ENCODE results near the gene TXNDC2.
"Not testable (repeated sequence)": the region's sequence is repeated elsewhere in the genome, so short reads cannot be mapped to it uniquely, and the experiment has no call there.

The TXNDC2 gene

DNA sequence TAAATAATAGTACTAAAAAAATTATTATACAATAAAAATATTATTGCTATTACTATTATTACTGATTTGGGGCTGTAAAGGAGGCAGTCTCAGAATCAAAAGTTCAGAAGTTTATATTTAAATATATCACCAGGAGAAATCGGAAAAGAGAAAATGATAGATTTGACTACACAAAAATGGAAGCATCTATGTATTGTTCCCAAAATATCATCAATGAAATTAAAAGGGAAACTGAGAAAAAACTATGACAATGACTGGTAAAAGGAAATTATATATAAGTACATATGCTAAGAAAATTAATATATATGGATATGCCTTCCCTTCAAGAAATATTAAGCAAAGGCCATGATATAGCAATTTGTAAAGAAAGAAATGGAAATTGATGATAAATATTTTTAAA is 7.7 kb upstream of the TXNDC2 start:
- no peak for DNase-seq
- intact Hi-C loops (cut with DNase I), result no loop called here

- DNase-seq, result no peak
- intact Hi-C loops (cut with DNase I), result no loop called here
Measured at GRCh38 chr18:9878783-9879242, 7.0 kb upstream of the TXNDC2 start.

DNA sequence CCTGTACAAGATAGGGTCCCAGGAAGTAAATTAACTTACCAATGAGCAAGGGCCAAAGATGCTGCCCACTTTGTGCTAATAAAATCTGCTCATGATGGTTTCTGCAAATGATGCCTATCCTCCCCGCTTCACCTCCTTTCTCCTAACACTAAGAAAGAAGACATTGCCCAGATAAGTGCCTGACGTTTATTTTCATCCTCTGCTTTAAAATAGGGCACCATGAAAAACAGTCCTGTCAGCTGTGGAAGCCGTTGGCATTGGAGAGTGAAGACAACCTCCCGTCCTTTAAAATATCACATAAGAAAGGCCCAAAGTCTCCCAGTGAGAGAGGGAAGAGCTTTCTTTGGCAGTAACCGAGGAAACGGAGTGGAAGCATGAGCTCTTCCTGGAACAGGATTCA is 1.7 kb upstream of the TXNDC2 start:
- intact Hi-C loops (cut with DNase I), result no loop called here
- DNase-seq, result no peak

DNA sequence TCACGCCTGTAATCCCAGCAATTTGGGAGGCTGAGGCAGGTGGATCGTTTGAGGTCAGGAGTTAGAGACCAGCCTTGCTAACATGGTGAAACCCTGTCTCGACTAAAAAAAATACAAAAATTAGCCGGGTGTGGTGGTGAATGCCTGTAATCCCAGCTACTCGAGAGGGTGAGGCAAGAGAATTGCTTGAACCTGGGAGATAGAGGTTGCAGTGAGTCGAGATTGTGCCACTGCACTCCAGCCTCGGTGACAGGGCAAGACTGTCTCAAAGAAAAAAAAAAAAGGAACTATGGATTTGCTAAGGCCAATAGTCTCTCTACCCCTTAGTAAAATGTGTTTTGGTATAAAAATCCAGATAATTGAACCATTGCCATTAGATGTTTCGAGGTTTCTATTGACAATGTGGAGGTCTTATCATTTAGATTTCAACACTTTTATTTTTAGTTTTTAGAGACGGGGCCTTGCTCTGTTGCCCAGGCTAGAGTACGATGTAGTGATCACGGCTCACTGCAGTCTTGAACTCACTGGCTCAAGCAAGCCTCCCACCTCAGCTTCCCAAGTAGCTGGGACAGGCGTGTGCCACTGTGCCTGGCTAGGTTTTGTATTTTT is 1.1 kb upstream of the TXNDC2 start:
- intact Hi-C loops (cut with DNase I), result no loop called here
- DNase-seq, result no peak

- DNase-seq, result no peak
- intact Hi-C loops (cut with DNase I), result no loop called here
Measured at GRCh38 chr18:9886005-9886348, 204 bp downstream of the TXNDC2 start.

DNA sequence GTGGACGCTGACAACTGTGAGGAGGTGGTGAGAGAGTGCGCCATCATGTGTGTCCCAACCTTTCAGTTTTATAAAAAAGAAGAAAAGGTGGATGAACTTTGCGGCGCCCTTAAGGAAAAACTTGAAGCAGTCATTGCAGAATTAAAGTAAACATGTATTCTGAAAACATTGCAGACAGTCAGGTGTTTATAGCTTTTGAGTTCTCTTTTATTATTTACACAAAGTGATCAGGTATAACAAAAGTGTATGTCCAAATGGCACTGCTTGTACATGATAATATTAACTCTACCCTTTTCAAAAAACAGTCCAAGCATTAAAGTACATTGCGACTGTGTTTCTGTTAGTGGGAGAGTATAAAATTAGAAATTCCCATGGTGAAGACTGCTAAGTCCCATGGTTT is 2.2 kb downstream of the TXNDC2 start:
- intact Hi-C loops (cut with DNase I), result no loop called here
- DNase-seq, result no peak

GRCh38 chr18:9890196-9890595 is 4.4 kb downstream of the TXNDC2 start:
- intact Hi-C loops (cut with DNase I), result no loop called here
- no peak for DNase-seq

GRCh38 chr18:9890957-9891356 is 5.2 kb downstream of the TXNDC2 start:
- intact Hi-C loops (cut with DNase I), result no loop called here
- no peak for DNase-seq

GRCh38 chr18:9891515-9891914 is 5.7 kb downstream of the TXNDC2 start:
- DNase-seq; intact Hi-C loops (cut with DNase I): not testable (repeated sequence)

GRCh38 chr18:9894454-9895068 is 8.8 kb downstream of the TXNDC2 start:
- no peak for DNase-seq

DNA sequence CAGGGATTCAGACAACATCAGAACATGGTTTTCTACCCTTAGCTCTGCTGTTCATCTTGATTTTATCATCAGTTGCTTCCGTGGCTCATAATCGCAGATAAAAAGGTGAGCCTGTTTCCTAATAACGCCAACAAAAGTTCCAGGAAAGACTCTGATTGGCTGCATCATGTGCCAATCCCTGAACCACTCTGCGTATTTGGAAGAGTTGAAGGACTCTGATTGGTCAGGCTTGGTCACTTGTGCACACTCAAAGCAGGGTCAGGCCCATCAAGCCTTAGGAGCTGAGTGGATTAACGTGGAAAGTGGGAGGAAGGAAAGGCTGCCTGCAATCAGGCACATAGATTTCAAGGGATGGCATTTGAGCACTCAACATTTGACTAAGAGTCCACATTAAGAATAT is 11.4 kb downstream of the TXNDC2 start:
- DNase-seq, result no peak
- intact Hi-C loops (cut with DNase I), result no loop called here

More at GRCh38 chr18:9894454-9895068, 8.8 kb downstream of the TXNDC2 start:
- intact Hi-C loops (cut with DNase I), result no loop called here

- intact Hi-C loops (cut with DNase I); DNase-seq: not testable (repeated sequence)
Measured at GRCh38 chr18:9897787-9898291, 12.1 kb downstream of the TXNDC2 start.

DNA sequence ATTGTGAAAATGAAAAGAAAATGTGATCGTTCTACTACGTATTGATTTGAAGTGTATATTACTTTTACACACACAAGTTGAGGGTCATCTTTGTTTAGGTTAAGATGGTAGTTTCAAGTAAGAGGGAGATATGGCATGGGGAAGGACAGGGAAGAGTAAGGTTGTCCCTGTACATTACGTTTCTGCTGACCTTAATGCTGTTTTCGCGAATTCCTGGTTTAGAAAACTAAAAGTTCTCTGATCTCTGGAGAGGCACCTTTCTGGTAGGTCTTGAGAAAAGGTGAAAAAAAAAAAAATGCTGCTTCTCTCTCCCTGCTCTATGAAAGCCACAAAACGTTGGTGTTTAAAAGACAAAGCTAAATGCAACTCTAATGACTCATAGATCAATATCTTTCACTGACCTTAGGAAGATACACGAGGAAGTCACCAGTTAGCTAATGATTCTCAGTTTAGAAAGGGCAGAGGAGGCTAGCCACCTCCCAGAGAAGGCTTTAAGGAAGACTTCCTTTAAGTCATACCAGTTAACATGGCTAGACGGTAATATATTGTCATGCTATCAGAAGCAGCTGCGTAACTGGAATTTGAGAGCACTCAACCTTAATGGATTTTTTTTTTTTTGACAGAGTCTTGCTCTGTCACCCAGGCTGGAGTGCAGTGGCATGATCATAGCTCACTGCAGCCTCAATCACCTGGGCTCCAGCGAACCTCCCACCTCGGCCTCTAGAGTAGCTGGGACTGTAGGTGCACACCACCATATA is 13.2 kb downstream of the TXNDC2 start:
- intact Hi-C loops (cut with DNase I), result no loop called here
- DNase-seq, result no peak

DNA sequence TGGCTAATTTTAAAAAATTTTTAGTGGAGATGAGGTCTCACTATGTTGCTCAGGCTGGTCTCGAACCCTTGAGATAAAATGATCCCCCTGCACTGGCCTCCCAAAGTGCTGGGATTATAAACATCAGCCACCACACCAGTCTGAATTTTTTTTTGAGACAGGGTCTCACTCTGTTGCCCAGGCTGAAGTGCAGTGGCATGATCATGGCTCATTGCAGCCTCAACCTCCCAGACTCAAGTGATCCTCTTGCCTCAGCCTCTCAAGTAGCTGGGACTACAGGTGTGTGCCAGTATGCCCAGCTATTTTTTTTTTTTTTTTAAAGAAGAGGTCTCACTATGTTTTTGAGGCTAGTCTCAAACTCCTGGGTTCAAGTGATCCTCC is 13.8 kb downstream of the TXNDC2 start:
- DNase-seq; intact Hi-C loops (cut with DNase I): not testable (repeated sequence)

GRCh38 chr18:9900699-9901098 is 14.9 kb downstream of the TXNDC2 start:
- DNase-seq, result no peak
- intact Hi-C loops (cut with DNase I), result no loop called here

DNA sequence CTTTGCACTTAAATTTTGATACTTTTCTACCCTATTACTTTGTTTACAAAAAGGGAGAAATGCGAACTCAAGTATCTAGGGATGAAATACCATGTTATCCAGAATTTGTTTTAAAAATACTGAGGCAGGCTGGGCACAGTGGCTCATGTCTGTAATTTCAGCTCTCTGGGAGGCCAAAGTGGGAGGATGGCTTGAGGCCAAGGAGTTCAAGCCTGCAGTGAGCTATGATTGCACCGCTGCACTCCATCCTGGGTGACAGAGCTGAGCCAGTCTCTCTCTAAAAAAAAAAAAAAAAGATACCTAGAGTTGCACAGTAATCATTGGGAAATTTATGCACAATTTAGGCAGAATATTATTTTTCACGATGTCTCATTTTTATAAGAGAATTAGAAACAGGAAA is 15.6 kb downstream of the TXNDC2 start:
- intact Hi-C loops (cut with DNase I), result no loop called here
- DNase-seq, result no peak

DNA sequence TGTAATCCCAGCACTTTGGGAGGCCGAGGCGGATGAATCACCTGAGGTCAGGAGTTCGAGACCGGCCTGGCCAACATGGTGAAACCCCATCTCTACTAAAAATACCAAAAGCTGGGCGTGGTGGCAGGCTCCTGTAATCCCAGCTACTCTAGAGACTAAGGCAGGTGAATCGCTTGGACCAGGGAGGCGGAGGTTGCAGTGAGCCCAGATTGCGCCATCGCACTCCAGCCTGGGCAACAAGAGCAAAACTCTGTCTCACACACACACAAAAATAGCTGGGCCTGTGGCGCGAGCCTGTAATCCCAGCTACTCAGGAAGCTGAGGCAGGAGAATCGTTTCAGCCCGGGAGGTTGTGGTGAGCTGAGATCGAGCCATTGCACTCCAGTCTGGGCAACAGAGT is 16.5 kb downstream of the TXNDC2 start:
- intact Hi-C loops (cut with DNase I), result not testable (repeated sequence)

GRCh38 chr18:9902832-9903231 is 17.1 kb downstream of the TXNDC2 start:
- no peak for DNase-seq
- intact Hi-C loops (cut with DNase I), result no loop called here

More for the DNA sequence above, 16.5 kb downstream of the TXNDC2 start:
- DNase-seq, result not testable (repeated sequence)

DNA sequence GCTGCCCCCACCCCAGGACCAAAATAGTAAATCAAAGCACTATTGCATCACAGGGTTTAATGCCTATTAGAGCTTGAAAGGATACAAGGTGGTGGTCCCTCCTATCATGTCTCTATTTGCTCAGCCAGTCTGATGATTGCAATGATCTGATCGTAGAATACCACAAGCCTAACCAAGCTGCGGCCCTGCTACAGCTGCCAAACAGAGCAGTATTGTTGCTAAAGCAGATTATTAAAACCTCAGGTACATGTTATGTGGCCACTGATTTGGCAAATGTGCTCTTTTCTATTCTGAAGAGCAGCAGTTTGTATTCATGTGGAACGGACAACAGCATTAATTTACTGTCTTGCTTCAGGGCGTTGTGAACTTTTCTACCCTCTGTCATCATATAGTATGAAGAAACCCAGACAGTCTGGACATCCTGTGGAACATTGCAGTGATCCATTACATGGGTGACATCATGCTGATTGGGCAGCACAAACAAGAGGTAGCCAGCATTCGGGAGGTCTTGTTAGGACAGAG is 19.7 kb downstream of the TXNDC2 start:
- intact Hi-C loops (cut with DNase I), result no loop called here
- no peak for DNase-seq

GRCh38 chr18:9906481-9906880 is 20.7 kb downstream of the TXNDC2 start:
- DNase-seq, result no peak
- intact Hi-C loops (cut with DNase I), result no loop called here

- intact Hi-C loops (cut with DNase I), result no loop called here
- no peak for DNase-seq
Measured at GRCh38 chr18:9907867-9908266, 22.1 kb downstream of the TXNDC2 start.

Data from posterior cingulate gyrus (tissue), 11 donors.